ENCODE measurements around the gene NME1. TPM values are rescaled to one million over a fixed set of nuclear protein-coding genes. Genes with fewer than 3 reads are reported as not detected.
A peak's percentile ranks its signal among the peaks of the same experiment; 100 is the strongest.

The NME1 gene
- total and polyA plus RNA-seq, 9 of the 15 experiments (the other 6 are each of a cell fraction or from before 2014, with no cell fraction given) = 449 to 1,588 (median 604) TPM

GRCh38 chr17:51152766-51153209 is 571 bp upstream of the NME1 start (continued):
- no peak for TF ChIP-seq ZBTB33 (CRISPR knock-in tag; IDR thresholded peaks at IDR 0.05)
- TF ChIP-seq KLF16 (IDR thresholded peaks at IDR 0.05) = no peak
- no peak for TF ChIP-seq SMAD1 (IDR thresholded peaks at IDR 0.05; ENCODE audit: low read depth, low read length, partially characterized antibody)
- no peak for TF ChIP-seq GATAD2B (IDR thresholded peaks at IDR 0.05; ENCODE audit: borderline replicate concordance)
- TF ChIP-seq ZNF586 (CRISPR knock-in tag; conservative IDR thresholded peaks at IDR 0.05) = no peak
- no peak for TF ChIP-seq PHF21A (IDR thresholded peaks at IDR 0.05; ENCODE audit: borderline replicate concordance, low read depth)
- TF ChIP-seq TRIM25 (IDR thresholded peaks at IDR 0.05; ENCODE audit: borderline replicate concordance) = no peak; the same call in 1 of the 2 replicates
- TF ChIP-seq ZNF76 (CRISPR knock-in tag; IDR thresholded peaks at IDR 0.05; ENCODE audit: borderline replicate concordance) = no peak
- no peak for TF ChIP-seq NCOA2 (IDR thresholded peaks at IDR 0.05; ENCODE audit: partially characterized antibody in 2 of 2)
- no peak for TF ChIP-seq YY1 (IDR thresholded peaks at IDR 0.05; ENCODE audit: borderline replicate concordance in 1 of 3, control insufficient read depth in 1 of 3, extremely low read depth in 1 of 3, insufficient read depth in 3 of 3, insufficient read length in 1 of 3, insufficient replicate concordance in 2 of 3, low read depth in 1 of 3, low read length in 2 of 3)
- no peak for TF ChIP-seq ZBTB11 (CRISPR knock-in tag; IDR thresholded peaks at IDR 0.05)
- TF ChIP-seq DACH1 (IDR thresholded peaks at IDR 0.05; ENCODE audit: partially characterized antibody) = no peak
- TF ChIP-seq GABPA (tag; conservative IDR thresholded peaks at IDR 0.05; ENCODE audit: low read depth) = peak; percentile 72; the same call in 1 of the 2 replicates
- TF ChIP-seq SMARCA4 (IDR thresholded peaks at IDR 0.05) = no peak
- no peak for TF ChIP-seq MITF (IDR thresholded peaks at IDR 0.05)
- TF ChIP-seq CHD2 (IDR thresholded peaks at IDR 0.05; ENCODE audit: low read depth, low read length) = no peak
- TF ChIP-seq ATF3 (IDR thresholded peaks at IDR 0.05) = peak; percentile 96
- no peak for TF ChIP-seq ATF3 (CRISPR knock-in tag; conservative IDR thresholded peaks at IDR 0.05)

All from K562 (cell line).